ENCODE results near the gene RASGRF1.

- no peak for TF ChIP-seq CTCF (conservative IDR thresholded peaks at IDR 0.05; ENCODE audit: low read depth in 2 of 2)
- no peak for TF ChIP-seq EZH2phosphoT487 (IDR thresholded peaks at IDR 0.05; ENCODE audit: unreplicated experiment)
- no peak for TF ChIP-seq POLR2AphosphoS5 (IDR thresholded peaks at IDR 0.05; ENCODE audit: low read depth)
- TF ChIP-seq EZH2 (IDR thresholded peaks at IDR 0.05; ENCODE audit: low read depth, unreplicated experiment) = no peak
- TF ChIP-seq REST (IDR thresholded peaks at IDR 0.05; ENCODE audit: unreplicated experiment) = no peak
- TF ChIP-seq CREB1 (CRISPR knock-in tag; IDR thresholded peaks at IDR 0.05; ENCODE audit: low read depth) = no peak
- no peak for TF ChIP-seq JUNB (IDR thresholded peaks at IDR 0.05; ENCODE audit: unreplicated experiment)
- no peak for TF ChIP-seq ETS1 (IDR thresholded peaks at IDR 0.05)
- no peak for TF ChIP-seq ZNF462 (CRISPR knock-in tag; IDR thresholded peaks at IDR 0.05)
- no peak for TF ChIP-seq ZNF331 (CRISPR knock-in tag; IDR thresholded peaks at IDR 0.05; ENCODE audit: low read depth)
- TF ChIP-seq STAT1 (IDR thresholded peaks at IDR 0.05; ENCODE audit: unreplicated experiment) = no peak
- TF ChIP-seq ZNF114 (CRISPR knock-in tag; IDR thresholded peaks at IDR 0.05) = no peak
Observed at GRCh38 chr15:78959360-78959759, 131.2 kb downstream of the RASGRF1 start.

Measured in GM23338 (cell line).